ENCODE measurements around the gene CHST3. TPM values are rescaled to one million over a fixed set of nuclear protein-coding genes. Genes with fewer than 3 reads are reported as not detected.
"Not testable (repeated sequence)": the region's sequence is repeated elsewhere in the genome, so short reads cannot be mapped to it uniquely, and the experiment has no call there.

The CHST3 gene
- total RNA-seq, 1 experiment from 2014 or later, result 6.1 TPM

DNA sequence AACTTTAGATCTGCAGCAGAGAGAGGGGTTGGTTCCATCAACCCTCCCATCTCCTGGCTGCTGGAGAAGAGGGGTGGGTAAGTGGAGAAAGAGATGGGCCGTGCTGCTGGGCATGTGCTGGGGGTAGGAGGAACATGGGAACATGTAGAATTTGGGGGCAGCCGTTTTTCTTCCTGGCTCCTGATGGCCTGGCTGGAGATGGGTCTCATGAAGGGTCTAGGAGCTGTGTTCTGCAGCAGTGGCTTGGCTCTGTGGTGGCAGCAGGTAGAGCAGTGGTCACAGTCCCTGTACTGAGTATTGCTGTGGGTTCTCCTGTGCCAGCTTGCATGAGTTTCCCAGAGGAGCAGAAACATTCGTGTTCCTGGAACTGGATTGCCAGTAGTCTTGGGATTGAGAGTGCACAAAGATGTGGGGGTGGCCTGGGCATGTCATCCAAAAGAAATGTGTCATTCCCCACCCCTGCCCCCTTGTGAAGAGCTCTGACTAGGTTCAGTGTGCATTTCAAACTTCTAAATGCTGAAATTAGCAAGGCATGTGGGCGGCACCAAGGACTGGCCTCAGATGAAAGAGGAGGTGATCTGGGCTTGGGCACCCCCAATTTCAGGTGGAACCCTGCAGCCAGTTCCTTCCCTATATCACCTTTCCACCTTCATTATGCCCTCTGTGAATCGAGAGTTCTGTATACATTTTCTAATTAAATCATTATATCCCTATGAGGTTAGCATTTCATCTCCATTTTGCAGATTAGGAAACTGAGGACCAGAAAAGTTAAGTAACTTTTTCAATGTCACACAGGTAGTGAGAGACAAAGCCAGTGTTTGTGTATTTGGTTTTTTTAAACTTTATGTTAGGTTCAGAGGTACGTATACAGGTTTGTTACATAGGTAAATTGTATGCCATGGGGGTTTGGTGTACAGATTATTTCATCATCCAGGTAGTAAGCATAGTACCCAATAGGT is 2.1 kb downstream of the CHST3 start:
- no peaks in the 10 kb centered on the region; the same call in 1 of the 2 replicates for H3K79me2 ChIP-seq (ENCODE audit: insufficient read depth, low read length)
- peaks cover 0 to 2% of the 10 kb centered on the region in 2 experiments; a peak in 1 of 5 replicates for H3K9me3 Mint-ChIP-seq
- no peak overlapping the region for H4K91ac ChIP-seq (ENCODE audit: insufficient read length, low read depth, low read length)
- no peaks in the 10 kb centered on the region for H4K20me1 ChIP-seq (ENCODE audit: control insufficient read depth, insufficient read depth, insufficient read length)
- no peak overlapping the region for H3K18ac ChIP-seq (ENCODE audit: insufficient read length, low read depth, low read length)
- no peak overlapping the region for H3K4me2 ChIP-seq (ENCODE audit: insufficient read depth, insufficient read length, low read length)
- no peak overlapping the region for H3K23ac ChIP-seq (ENCODE audit: insufficient read length, low read depth, low read length)
- H3K56ac ChIP-seq (ENCODE audit: insufficient read length, low read depth, low read length), result no peak overlapping the region
- H2BK12ac ChIP-seq (ENCODE audit: insufficient read length, low read depth, low read length), result no peak overlapping the region
- peaks cover 3% of the 10 kb centered on the region for H3K4me1 ChIP-seq (ENCODE audit: insufficient read depth, low read length)
- no peak overlapping the region for H2AK5ac ChIP-seq (ENCODE audit: insufficient read length, low read length)
- peak overlapping the region; percentile 77 to 90; a peak in 4 of 5 replicates for H3K4me3 Mint-ChIP-seq
- H3K14ac ChIP-seq (ENCODE audit: insufficient read depth, low read length), result no peak overlapping the region; the same call in 1 of the 2 replicates
- H4K5ac ChIP-seq (ENCODE audit: insufficient read length, low read depth, low read length), result no peak overlapping the region
- no peak overlapping the region for H2BK120ac ChIP-seq (ENCODE audit: low read depth, low read length, poor library complexity, severe bottlenecking)
- H2AFZ ChIP-seq (ENCODE audit: low read length), result no peak overlapping the region
- no peaks in the 10 kb centered on the region; the same call in 1 of the 2 replicates for H3K27me3 ChIP-seq (ENCODE audit: insufficient read depth, low read length)
- peaks cover 34 to 38% of the 10 kb centered on the region in 2 experiments for H3K4me1 Mint-ChIP-seq
- WGBS (ENCODE audit: extremely low coverage, insufficient read length, low lambda C conversion rate), result no CpG with 5 or more reads among the region's 6 CpGs
- H3K27ac Mint-ChIP-seq, result no peak overlapping the region
- TF ChIP-seq, protein P1, sequence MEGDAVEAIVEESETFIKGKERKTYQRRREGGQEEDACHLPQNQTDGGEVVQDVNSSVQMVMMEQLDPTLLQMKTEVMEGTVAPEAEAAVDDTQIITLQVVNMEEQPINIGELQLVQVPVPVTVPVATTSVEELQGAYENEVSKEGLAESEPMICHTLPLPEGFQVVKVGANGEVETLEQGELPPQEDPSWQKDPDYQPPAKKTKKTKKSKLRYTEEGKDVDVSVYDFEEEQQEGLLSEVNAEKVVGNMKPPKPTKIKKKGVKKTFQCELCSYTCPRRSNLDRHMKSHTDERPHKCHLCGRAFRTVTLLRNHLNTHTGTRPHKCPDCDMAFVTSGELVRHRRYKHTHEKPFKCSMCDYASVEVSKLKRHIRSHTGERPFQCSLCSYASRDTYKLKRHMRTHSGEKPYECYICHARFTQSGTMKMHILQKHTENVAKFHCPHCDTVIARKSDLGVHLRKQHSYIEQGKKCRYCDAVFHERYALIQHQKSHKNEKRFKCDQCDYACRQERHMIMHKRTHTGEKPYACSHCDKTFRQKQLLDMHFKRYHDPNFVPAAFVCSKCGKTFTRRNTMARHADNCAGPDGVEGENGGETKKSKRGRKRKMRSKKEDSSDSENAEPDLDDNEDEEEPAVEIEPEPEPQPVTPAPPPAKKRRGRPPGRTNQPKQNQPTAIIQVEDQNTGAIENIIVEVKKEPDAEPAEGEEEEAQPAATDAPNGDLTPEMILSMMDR (conservative IDR thresholded peaks at IDR 0.05), result no peak
- no peak overlapping the region for H2BK5ac ChIP-seq (ENCODE audit: insufficient read length, low read length)
- peaks cover 0 to 4% (median 2%) of the 10 kb centered on the region in 3 experiments; a peak in 2 of 7 replicates for H3K36me3 Mint-ChIP-seq (ENCODE audit: insufficient read depth in 1 of 3, low read depth in 3 of 3)
- H3T11ph ChIP-seq (ENCODE audit: low read length), result no peak overlapping the region
- no peak overlapping the region for H3K27ac ChIP-seq (ENCODE audit: insufficient read length, low read depth, low read length)
- DNase-seq, result no peak
- peaks cover 17% of the 10 kb centered on the region for H3K23me2 ChIP-seq (ENCODE audit: insufficient read length, low read depth, low read length, poor library complexity, severe bottlenecking)
- H3K27me3 Mint-ChIP-seq (ENCODE audit: low read depth), result peaks cover 39% of the 10 kb centered on the region
- no peak overlapping the region for H2BK15ac ChIP-seq (ENCODE audit: low read depth, low read length)
- no peak overlapping the region for H2BK20ac ChIP-seq (ENCODE audit: low read depth, low read length, poor library complexity, severe bottlenecking)
- H4K8ac ChIP-seq (replicated peaks; ENCODE audit: insufficient read length, low read depth, low read length), result no peak overlapping the region
- H3K4ac ChIP-seq (ENCODE audit: low read depth, low read length), result no peak overlapping the region
- H3K79me1 ChIP-seq (ENCODE audit: insufficient read depth, low read depth, low read length, poor library complexity, severe bottlenecking), result no peaks in the 10 kb centered on the region
- H3K9me3 ChIP-seq (ENCODE audit: control insufficient read depth, low read depth, low read length), result no peaks in the 10 kb centered on the region
- H3K9ac ChIP-seq (ENCODE audit: extremely low read depth, insufficient read length, low read length), result no peak overlapping the region

DNA sequence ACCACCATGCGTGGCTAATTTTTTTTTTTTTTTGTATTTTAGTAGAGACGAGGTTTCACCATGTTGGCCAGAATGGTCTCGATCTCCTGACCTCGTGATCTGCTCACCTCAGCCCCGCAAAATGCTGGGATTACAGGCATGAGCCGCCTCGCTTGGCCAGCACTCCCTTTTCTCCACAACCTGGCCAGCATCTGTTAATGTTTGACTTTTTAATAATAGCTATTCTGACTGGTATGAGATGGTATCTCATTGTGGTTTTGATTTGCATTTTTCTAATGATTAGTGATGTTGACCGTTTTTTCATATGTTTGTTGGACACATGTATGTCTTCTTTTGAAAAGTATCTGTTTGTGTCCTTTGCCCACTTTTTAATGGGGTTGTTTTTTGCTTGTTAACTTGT is 3.8 kb downstream of the CHST3 start:
- not testable (repeated sequence) for H3T11ph ChIP-seq (ENCODE audit: low read length); H3K27ac ChIP-seq (ENCODE audit: insufficient read length, low read depth, low read length); H3K79me1 ChIP-seq (ENCODE audit: insufficient read depth, low read depth, low read length, poor library complexity, severe bottlenecking); H4K8ac ChIP-seq (replicated peaks; ENCODE audit: insufficient read length, low read depth, low read length); H4K5ac ChIP-seq (ENCODE audit: insufficient read length, low read depth, low read length); H4K20me1 ChIP-seq (ENCODE audit: control insufficient read depth, insufficient read depth, insufficient read length); H3K4me2 ChIP-seq (ENCODE audit: insufficient read depth, insufficient read length, low read length); H3K4ac ChIP-seq (ENCODE audit: low read depth, low read length); H2AFZ ChIP-seq (ENCODE audit: low read length); H3K9me3 Mint-ChIP-seq; H4K91ac ChIP-seq (ENCODE audit: insufficient read length, low read depth, low read length); H2BK20ac ChIP-seq (ENCODE audit: low read depth, low read length, poor library complexity, severe bottlenecking); H3K23ac ChIP-seq (ENCODE audit: insufficient read length, low read depth, low read length); H3K56ac ChIP-seq (ENCODE audit: insufficient read length, low read depth, low read length); H3K27me3 ChIP-seq (ENCODE audit: insufficient read depth, low read length); DNase-seq; H2BK15ac ChIP-seq (ENCODE audit: low read depth, low read length); H2BK5ac ChIP-seq (ENCODE audit: insufficient read length, low read length); H3K36me3 Mint-ChIP-seq (ENCODE audit: insufficient read depth in 1 of 3, low read depth in 3 of 3); H3K79me2 ChIP-seq (ENCODE audit: insufficient read depth, low read length); H3K9me3 ChIP-seq (ENCODE audit: control insufficient read depth, low read depth, low read length); H2BK12ac ChIP-seq (ENCODE audit: insufficient read length, low read depth, low read length); H3K4me3 Mint-ChIP-seq; H3K4me1 ChIP-seq (ENCODE audit: insufficient read depth, low read length); H3K9ac ChIP-seq (ENCODE audit: extremely low read depth, insufficient read length, low read length); H3K27ac Mint-ChIP-seq; H2AK5ac ChIP-seq (ENCODE audit: insufficient read length, low read length); H2BK120ac ChIP-seq (ENCODE audit: low read depth, low read length, poor library complexity, severe bottlenecking); H3K18ac ChIP-seq (ENCODE audit: insufficient read length, low read depth, low read length); H3K14ac ChIP-seq (ENCODE audit: insufficient read depth, low read length)
- WGBS (ENCODE audit: extremely low coverage, insufficient read length, low lambda C conversion rate), result no CpG with 5 or more reads among the region's 8 CpGs
- peaks cover 20% of the 10 kb centered on the region for H3K23me2 ChIP-seq (ENCODE audit: insufficient read length, low read depth, low read length, poor library complexity, severe bottlenecking)
- Mint-ChIP-seq H3K27me3 (ENCODE audit: low read depth) (peaks cover 23% of the 10 kb centered on the region), H3K4me1 (peaks cover 34 to 37% of the 10 kb centered on the region in 2 experiments)

Measured in H9 (cell line).